Measurements from ENCODE around the gene MAP3K19.

MAP3K19 gene

GRCh38 chr2:135004005-135004746 is 43.1 kb downstream of the MAP3K19 start:
- H3K4me1 ChIP-seq (ENCODE audit: insufficient read depth, low read length): peaks cover 9% of the 10 kb centered on the region
- peak overlapping the region; percentile 48 for H3K4me2 ChIP-seq (ENCODE audit: insufficient read depth, low read length)
- H3K4me3 ChIP-seq (ENCODE audit: low read depth in 1 of 2, low read length in 2 of 2): no peak overlapping the region
- H2AFZ ChIP-seq (ENCODE audit: low read depth, low read length): peak overlapping the region; percentile 67
- no peaks in the 10 kb centered on the region for H4K20me1 ChIP-seq (ENCODE audit: insufficient read depth, low read length)
- H3K9me3 ChIP-seq (ENCODE audit: insufficient read depth, low read length, severe bottlenecking): no peaks in the 10 kb centered on the region
- no peaks in the 10 kb centered on the region for H3K27me3 ChIP-seq (ENCODE audit: insufficient read depth, low read length, poor library complexity)
- peak; percentile 78 for DNase-seq
- H3K27ac ChIP-seq (ENCODE audit: low read length): no peak overlapping the region
- H3K79me2 ChIP-seq (ENCODE audit: insufficient read depth, low read length): no peaks in the 10 kb centered on the region
- peak overlapping the region; percentile 28; the same call in 1 of the 2 replicates for H3K9ac ChIP-seq (ENCODE audit: low read depth, low read length)
- H3K36me3 ChIP-seq (ENCODE audit: insufficient read depth, low read length): no peaks in the 10 kb centered on the region
- peak; percentile 100 for ATAC-seq (ENCODE audit: insufficient read depth, low read depth)
- peak; percentile 99 for TF ChIP-seq CTCF (IDR thresholded peaks at IDR 0.05; ENCODE audit: borderline replicate concordance, extremely low read depth, low read length, poor library complexity, severe bottlenecking)
- TF ChIP-seq EZH2 (IDR thresholded peaks at IDR 0.05; ENCODE audit: borderline replicate concordance, low read depth, low read length, severe bottlenecking): no peak

DNA sequence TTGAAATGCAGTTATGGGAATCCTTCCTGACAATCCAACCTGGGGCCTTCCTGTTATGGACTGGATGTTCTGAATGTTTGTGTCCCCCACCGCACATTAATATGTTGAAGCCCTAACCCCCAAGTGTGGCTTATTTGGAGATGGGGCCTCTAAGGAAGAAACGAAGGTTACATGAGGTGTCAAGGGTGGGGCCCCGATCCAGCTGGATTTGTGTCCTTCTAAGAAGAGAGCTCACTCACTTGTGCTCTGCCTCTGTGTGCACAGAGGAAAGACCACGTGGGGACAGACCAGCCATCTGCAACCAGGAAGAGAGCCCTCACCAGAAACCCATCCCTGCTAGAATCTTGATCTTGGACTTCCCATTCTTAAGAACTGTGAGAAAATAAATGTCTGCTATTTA is 44.4 kb downstream of the MAP3K19 start:
- Histone ChIP-seq H3K36me3 (ENCODE audit: insufficient read depth, low read length) (no peaks in the 10 kb centered on the region), H3K79me2 (ENCODE audit: insufficient read depth, low read length) (no peaks in the 10 kb centered on the region), H4K20me1 (ENCODE audit: insufficient read depth, low read length) (no peaks in the 10 kb centered on the region), H3K27me3 (ENCODE audit: insufficient read depth, low read length, poor library complexity) (no peaks in the 10 kb centered on the region), H3K9me3 (ENCODE audit: insufficient read depth, low read length, severe bottlenecking) (no peaks in the 10 kb centered on the region), H3K27ac (ENCODE audit: low read length) (no peak overlapping the region), H3K9ac (ENCODE audit: low read depth, low read length) (no peak overlapping the region), H2AFZ (ENCODE audit: low read depth, low read length) (no peak overlapping the region), H3K4me2 (ENCODE audit: insufficient read depth, low read length) (no peak overlapping the region), H3K4me3 (ENCODE audit: low read depth in 1 of 2, low read length in 2 of 2) (no peak overlapping the region), H3K4me1 (ENCODE audit: insufficient read depth, low read length) (peaks cover 9% of the 10 kb centered on the region)
- no peak for DNase-seq
- no peak for ATAC-seq (ENCODE audit: insufficient read depth, low read depth)
- TF ChIP-seq CTCF (IDR thresholded peaks at IDR 0.05; ENCODE audit: borderline replicate concordance, extremely low read depth, low read length, poor library complexity, severe bottlenecking) (no peak), EZH2 (IDR thresholded peaks at IDR 0.05; ENCODE audit: borderline replicate concordance, low read depth, low read length, severe bottlenecking) (no peak)

GRCh38 chr2:134999521-134999920 is 47.7 kb downstream of the MAP3K19 start:
- no peak for ATAC-seq (ENCODE audit: insufficient read depth, low read depth)
- H3K4me2 ChIP-seq (ENCODE audit: insufficient read depth, low read length): no peak overlapping the region
- H3K27me3 ChIP-seq (ENCODE audit: insufficient read depth, low read length, poor library complexity): no peaks in the 10 kb centered on the region
- H3K9me3 ChIP-seq (ENCODE audit: insufficient read depth, low read length, severe bottlenecking): no peaks in the 10 kb centered on the region
- H3K9ac ChIP-seq (ENCODE audit: low read depth, low read length): no peak overlapping the region
- H3K36me3 ChIP-seq (ENCODE audit: insufficient read depth, low read length): no peaks in the 10 kb centered on the region
- no peak overlapping the region; the same call in 1 of the 2 replicates for H2AFZ ChIP-seq (ENCODE audit: low read depth, low read length)
- TF ChIP-seq EZH2 (IDR thresholded peaks at IDR 0.05; ENCODE audit: borderline replicate concordance, low read depth, low read length, severe bottlenecking) (no peak), CTCF (IDR thresholded peaks at IDR 0.05; ENCODE audit: borderline replicate concordance, extremely low read depth, low read length, poor library complexity, severe bottlenecking) (no peak)
- no peak for DNase-seq
- H3K27ac ChIP-seq (ENCODE audit: low read length): no peak overlapping the region
- H3K4me1 ChIP-seq (ENCODE audit: insufficient read depth, low read length): peaks cover 7% of the 10 kb centered on the region
- no peaks in the 10 kb centered on the region for H4K20me1 ChIP-seq (ENCODE audit: insufficient read depth, low read length)
- H3K79me2 ChIP-seq (ENCODE audit: insufficient read depth, low read length): no peaks in the 10 kb centered on the region
- no peak overlapping the region for H3K4me3 ChIP-seq (ENCODE audit: low read depth in 1 of 2, low read length in 2 of 2)

Data from DND-41 (cell line).